GM12872 (cell line): ENCODE results near the gene CNPY4.

Experiments used
- TF ChIP-seq, protein P1 (sequence below): IDR thresholded peaks from 3 replicates; pipeline ENCODE4 v1.5.1; 2011; ENCODE audit warnings: low read depth, mild to moderate bottlenecking, low read length, moderate library complexity; ENCODE audit not compliant: insufficient read depth

The CNPY4 gene

DNA sequence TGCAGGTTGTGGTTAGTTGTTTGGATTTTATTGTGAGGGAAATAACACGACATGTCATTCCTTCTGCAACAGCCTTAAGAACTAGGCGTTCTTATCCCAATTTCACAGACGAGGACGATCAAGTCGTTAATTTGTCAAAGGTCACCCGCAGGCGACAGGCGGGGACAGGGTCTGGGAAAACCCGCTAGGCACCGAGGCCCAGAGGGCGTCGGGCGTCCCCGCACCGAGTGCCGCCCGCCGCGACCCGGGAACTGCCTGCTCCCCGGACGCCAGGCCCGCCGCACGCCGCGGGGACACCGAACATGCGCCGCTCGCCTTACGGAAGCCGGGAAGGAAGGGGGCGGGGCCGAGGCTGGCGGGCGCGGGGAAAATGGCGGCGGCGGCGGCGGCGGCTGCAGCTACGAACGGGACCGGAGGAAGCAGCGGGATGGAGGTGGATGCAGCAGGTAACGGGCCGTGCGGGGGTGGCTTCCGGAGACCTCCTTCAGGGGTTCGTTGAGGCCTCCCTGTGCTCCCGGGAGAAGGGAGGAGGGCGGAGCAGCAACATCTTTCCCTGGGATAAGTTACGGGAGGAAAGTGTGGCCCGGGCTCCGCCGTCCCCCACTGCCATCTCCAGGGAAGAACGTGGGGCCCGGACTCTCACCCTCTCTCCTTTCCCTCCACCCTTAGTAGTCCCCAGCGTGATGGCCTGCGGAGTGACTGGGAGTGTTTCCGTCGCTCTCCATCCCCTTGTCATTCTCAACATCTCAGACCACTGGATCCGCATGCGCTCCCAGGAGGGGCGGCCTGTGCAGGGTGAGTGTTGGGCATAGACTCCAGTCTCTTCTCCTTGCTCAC is 30.6 kb upstream of the CNPY4 start, which contains the start of gene COPS6:
TSS of gene COPS6 (plus strand) at position 349 of the 837 bp plus-strand sequence. CDS start at position 371, 22 bp downstream.
- TF ChIP-seq, protein P1, sequence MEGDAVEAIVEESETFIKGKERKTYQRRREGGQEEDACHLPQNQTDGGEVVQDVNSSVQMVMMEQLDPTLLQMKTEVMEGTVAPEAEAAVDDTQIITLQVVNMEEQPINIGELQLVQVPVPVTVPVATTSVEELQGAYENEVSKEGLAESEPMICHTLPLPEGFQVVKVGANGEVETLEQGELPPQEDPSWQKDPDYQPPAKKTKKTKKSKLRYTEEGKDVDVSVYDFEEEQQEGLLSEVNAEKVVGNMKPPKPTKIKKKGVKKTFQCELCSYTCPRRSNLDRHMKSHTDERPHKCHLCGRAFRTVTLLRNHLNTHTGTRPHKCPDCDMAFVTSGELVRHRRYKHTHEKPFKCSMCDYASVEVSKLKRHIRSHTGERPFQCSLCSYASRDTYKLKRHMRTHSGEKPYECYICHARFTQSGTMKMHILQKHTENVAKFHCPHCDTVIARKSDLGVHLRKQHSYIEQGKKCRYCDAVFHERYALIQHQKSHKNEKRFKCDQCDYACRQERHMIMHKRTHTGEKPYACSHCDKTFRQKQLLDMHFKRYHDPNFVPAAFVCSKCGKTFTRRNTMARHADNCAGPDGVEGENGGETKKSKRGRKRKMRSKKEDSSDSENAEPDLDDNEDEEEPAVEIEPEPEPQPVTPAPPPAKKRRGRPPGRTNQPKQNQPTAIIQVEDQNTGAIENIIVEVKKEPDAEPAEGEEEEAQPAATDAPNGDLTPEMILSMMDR: no peak

DNA sequence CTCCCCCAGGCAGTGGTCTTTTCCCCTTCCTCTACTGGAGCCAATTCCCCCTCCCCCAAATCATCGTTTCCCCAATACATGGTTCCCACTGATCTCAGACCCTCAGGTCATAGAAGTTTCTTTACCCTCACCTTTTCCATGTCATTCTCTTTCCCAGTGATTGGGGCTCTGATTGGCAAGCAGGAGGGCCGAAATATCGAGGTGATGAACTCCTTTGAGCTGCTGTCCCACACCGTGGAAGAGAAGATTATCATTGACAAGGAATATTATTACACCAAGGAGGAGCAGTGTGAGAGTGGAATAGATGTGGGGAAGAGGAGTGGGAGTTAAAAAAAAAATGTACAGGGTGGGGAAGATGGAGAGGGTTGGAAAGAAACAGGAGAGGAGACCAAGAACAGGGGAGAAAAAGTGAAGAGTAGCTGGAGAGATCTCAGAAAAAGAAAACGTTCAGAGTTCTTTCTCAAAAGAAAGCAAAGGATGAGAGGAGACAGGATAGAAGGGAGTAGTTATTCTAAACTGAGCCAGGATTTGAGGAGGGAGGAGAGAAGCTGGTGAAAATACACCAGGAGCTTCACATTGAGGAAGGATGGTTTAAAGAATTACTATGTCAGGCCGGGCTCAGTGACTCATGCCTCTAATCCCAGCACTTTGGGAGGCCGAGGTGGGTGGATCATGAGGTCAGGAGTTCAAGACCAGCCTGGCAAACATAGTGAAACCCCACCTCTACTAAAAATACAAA is 29.8 kb upstream of the CNPY4 start:
- TF ChIP-seq, protein P1: no peak

DNA sequence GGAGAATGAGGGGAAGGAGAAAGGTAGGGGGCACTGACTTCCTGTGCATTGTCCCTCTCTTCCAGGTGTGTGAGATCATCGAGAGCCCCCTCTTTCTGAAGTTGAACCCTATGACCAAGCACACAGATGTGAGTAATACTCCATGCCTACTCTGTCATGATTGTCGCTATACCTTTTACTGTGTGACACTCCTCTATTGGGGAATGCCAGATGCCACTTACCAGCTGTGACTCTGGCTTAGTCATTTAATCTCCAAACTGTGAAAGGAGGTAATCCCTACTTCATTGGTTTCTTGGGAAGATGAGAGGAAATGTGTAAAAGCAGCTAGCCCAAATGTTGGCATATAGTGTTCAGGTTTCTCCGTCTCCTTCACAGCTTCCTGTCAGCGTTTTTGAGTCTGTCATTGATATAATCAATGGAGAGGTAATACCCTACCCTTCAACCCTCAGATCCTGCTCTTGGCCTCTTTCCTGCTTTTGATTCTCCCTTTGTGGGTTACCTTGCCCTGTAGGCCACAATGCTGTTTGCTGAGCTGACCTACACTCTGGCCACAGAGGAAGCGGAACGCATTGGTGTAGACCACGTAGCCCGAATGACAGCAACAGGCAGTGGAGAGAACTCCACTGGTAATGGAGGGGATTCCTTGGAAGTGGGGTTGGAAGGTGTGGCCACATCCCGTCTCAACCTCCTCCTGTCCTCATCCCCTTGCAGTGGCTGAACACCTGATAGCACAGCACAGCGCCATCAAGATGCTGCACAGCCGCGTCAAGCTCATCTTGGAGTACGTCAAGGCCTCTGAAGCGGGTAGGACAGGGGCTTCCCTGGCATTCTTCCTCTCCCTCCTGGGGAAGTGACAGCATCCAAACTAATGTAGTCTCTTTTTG is 28.7 kb upstream of the CNPY4 start:
- TF ChIP-seq, protein P1: no peak

DNA sequence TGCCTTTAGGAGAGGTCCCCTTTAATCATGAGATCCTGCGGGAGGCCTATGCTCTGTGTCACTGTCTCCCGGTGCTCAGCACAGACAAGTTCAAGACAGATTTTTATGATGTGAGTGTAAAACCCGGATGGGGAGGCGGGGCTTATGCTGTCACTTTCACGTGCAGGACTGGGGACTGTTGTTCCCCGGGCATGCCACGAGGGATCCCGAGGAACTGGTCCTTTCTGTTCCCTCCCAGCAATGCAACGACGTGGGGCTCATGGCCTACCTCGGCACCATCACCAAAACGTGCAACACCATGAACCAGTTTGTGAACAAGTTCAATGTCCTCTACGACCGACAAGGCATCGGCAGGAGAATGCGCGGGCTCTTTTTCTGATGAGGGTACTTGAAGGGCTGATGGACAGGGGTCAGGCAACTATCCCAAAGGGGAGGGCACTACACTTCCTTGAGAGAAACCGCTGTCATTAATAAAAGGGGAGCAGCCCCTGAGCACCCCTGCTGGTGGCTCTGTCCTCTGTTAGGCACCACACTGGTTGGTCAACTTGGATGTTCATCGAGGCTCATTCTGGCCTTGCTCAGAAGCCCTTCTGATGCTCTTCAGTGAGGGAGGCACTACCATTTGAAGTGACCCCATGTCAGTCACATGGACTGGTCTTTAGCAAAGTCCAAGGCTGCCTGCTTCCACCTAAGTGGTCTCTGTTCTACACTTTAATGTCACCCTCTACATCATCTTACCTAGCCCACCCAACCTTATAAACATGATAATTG is 27.8 kb upstream of the CNPY4 start:
- TF ChIP-seq, protein P1: peak; percentile 31; the same call in 1 of the 3 replicates

DNA sequence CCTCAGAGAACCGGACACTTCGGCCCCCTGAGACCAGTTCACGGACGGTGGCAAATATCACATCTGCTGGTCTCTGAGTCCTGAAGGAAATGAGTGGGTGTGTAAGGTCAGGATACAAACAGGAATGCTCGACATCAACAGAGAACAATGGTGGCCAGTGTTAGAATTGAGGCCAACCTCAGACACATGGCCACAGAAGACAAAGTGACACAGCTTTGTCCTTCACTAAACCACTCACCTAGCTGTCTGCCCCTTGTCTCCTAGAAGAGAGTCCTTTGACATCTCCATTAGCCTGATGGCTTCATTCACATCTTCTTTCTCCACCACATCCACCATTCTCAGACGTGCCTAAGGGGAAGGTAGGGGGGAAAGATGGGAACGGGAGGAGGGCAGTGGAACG is 26.4 kb upstream of the CNPY4 start:
- TF ChIP-seq, protein P1: no peak

DNA sequence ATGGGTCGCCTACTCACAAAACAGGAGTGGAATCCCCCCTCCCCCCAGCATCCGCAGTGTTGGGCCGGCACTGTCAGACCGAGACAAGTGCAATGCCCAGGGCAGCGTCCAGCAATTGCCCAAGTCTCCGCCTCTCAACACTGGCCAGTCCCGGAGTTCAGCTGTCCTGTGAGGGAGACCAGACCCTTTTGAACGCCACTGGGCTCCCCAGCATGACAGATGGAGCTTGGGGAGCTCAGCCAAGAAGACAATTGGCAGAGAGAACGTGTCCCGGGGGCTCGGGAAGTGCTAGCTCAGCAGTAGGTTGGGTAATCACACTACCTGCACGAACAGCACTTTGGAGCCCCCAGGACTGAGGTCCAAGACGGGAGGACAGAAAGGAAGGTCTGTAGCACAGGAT is 25.9 kb upstream of the CNPY4 start:
- TF ChIP-seq, protein P1: no peak
